GM12891 (cell line): ENCODE measurements around the gene KRT37.
"Not testable (repeated sequence)": the region's sequence is repeated elsewhere in the genome, so short reads cannot be mapped to it uniquely, and the experiment has no call there.

Source experiments
- PAX5 ChIP-seq: IDR thresholded peaks from 2 replicates; pipeline ENCODE4 v1.6.1; 2011; ENCODE audit warnings: low read length, moderate library complexity, mild to moderate bottlenecking; ENCODE audit not compliant: insufficient read depth, severe bottlenecking
- POLR2A ChIP-seq: IDR thresholded peaks from 2 replicates; pipeline ENCODE4 v1.6.1; 2011; ENCODE audit warnings: low read depth, low read length, control low read depth
- POLR2AphosphoS5 ChIP-seq: IDR thresholded peaks from 2 replicates; pipeline ENCODE4 v1.6.1; 2011; ENCODE audit warnings: low read depth, low read length, control low read depth
- POU2F2 ChIP-seq: IDR thresholded peaks from 2 replicates; pipeline ENCODE4 v1.6.1; 2011; ENCODE audit warnings: low read depth, mild to moderate bottlenecking, control low read depth, low read length, moderate library complexity

DNA sequence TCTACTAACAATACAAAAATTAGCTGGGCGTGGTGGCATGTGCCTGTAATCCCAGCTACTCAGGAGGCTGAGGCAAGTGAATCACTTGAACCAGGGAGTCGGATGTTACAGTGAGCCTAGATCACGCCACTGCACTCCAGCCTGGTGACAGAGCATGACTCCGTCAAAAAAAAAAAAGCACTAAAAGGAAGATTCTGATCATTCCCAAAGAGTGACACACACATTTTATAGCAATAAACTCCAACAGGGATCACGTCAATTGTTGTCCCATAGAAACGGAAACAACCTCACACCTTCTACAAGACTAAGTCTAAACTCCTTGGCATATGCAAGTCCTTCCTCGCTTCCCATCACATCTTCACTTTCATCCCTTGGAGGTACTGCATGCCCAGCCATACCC is 44.3 kb downstream of the KRT37 start:
- not testable (repeated sequence) for TF ChIP-seq POLR2A, PAX5, POLR2AphosphoS5, POU2F2
